Fibroblast of skin of back (primary cell): ENCODE measurements around the gene CIRBP.
"Not testable (repeated sequence)": the region's sequence is repeated elsewhere in the genome, so short reads cannot be mapped to it uniquely, and the experiment has no call there.

Experiments used
- DNase-seq: peaks from one replicate; pipeline ENCODE4 v3.0.0-alpha.2; 2013

Gene CIRBP

GRCh38 chr19:1293782-1294604 lies 24.9 kb downstream of the CIRBP start:
- no peak for DNase-seq

GRCh38 chr19:1294688-1295087 lies 25.6 kb downstream of the CIRBP start:
- DNase-seq: no peak

- no peak for DNase-seq
These were observed 26.3 kb downstream of the CIRBP start for GRCh38 chr19:1295169-1296012.

GRCh38 chr19:1296078-1296477 lies 26.9 kb downstream of the CIRBP start:
- DNase-seq: no peak

GRCh38 chr19:1296575-1297271 lies 27.6 kb downstream of the CIRBP start:
- no peak for DNase-seq

- DNase-seq: no peak
These were observed 29.1 kb downstream of the CIRBP start for GRCh38 chr19:1298235-1298634.

- DNase-seq: no peak
These were observed 30.7 kb downstream of the CIRBP start for GRCh38 chr19:1299801-1300200.

- no peak for DNase-seq
These were observed 31.8 kb downstream of the CIRBP start for GRCh38 chr19:1300744-1301490.

GRCh38 chr19:1302533-1303239 lies 33.6 kb downstream of the CIRBP start:
- DNase-seq: no peak

- no peak for DNase-seq
These were observed 35.2 kb downstream of the CIRBP start for GRCh38 chr19:1304197-1304924.

- DNase-seq: not testable (repeated sequence)
These were observed 36.2 kb downstream of the CIRBP start for GRCh38 chr19:1305354-1305753.

- DNase-seq: no peak
These were observed 38.2 kb downstream of the CIRBP start for GRCh38 chr19:1307320-1307719.

GRCh38 chr19:1307755-1308303 lies 38.7 kb downstream of the CIRBP start:
- DNase-seq: no peak

GRCh38 chr19:1308718-1309117 lies 39.6 kb downstream of the CIRBP start:
- no peak for DNase-seq

GRCh38 chr19:1309977-1310852 lies 41.1 kb downstream of the CIRBP start:
- no peak for DNase-seq

- DNase-seq: no peak
These were observed 41.7 kb downstream of the CIRBP start for GRCh38 chr19:1310853-1311180.

- DNase-seq: no peak
These were observed 42.5 kb downstream of the CIRBP start for GRCh38 chr19:1311543-1312091.

GRCh38 chr19:1312767-1313694 lies 43.9 kb downstream of the CIRBP start:
- DNase-seq: peak; percentile 66
